GM19397 (cell line): ENCODE results near the gene FBXL17.

Source experiments
- ATAC-seq: cut with Tn5 transposase; IDR thresholded peaks from one replicate; pipeline ENCODE4 v1.9.1; 2021; ENCODE audit warnings: mild to moderate bottlenecking, moderate library complexity; ENCODE audit not compliant: unreplicated experiment

FBXL17 gene

GRCh38 chr5:107830750-107831149 is 551.1 kb downstream of the FBXL17 start:
- no peak for ATAC-seq

DNA sequence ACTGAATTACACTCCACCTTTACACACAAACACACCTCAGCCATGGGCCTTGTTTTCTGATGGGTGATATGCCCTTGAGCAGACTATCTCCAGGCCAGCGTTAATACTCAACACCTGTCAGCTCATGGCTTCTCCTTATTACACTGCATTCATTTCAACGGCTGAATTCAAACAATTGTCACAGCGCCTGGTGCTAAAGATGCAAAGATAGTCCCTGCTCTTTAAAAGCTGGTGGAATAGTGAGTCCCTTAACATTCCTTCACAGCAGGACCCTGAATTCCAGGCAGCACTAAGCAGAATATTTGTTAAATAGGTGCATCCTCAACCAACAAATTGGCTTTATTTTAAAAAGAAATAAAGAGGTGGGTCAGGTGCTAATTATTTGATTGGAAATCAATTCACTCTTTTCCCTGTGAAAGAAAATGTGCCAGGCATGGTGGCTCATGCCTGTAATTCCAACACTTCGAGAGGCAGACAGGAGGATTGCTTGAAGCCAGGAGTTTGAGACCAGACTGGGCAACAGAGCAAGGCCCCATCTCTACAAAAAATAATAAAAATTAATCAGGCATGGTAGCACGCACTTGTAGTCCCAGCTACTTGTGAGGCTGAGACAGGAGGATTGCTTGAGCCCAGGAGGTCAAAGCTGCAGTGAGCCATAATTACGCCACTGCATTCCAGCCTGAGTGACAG is 555.4 kb downstream of the FBXL17 start:
- ATAC-seq, result no peak

GRCh38 chr5:107824821-107825220 is 557.1 kb downstream of the FBXL17 start:
- ATAC-seq, result no peak

DNA sequence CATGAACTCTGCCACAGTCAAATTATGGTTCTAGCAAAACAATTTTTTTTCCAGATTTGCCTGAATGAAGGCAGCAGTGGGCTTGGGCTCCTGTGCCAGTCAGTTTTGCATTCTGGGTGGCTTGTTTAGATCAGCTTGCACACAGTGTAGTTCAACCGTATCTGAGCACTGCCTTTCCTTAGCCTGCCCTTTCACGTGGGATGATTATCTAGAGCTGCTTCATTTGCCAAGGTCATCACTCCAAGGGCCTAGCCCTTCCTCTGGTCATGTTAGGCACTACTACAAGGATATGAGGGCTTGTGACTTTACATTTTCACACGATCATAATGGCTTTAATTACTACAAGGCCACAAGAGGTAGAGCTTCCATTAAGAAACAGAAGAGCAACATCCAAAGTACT is 560.6 kb downstream of the FBXL17 start:
- no peak for ATAC-seq

- no peak for ATAC-seq
Measured at GRCh38 chr5:107820429-107820828, 561.5 kb downstream of the FBXL17 start.

DNA sequence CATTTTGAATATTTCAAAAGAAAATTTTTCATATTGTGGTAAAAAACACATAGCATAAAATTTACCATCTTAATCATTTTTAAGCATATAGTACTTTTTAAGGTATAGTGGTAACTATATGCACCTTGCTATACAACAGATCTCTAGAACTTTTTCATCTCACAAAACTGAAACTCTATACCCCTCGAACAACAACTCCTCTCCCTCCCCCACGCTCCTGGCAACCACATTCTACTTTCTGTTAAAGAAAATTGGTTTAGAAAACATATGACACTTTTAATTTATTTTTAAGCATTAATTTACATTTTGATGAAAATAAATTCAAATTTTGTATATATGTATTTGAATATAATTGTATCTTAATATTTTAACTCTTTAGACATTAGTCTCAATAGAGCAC is 563.9 kb downstream of the FBXL17 start:
- no peak for ATAC-seq

DNA sequence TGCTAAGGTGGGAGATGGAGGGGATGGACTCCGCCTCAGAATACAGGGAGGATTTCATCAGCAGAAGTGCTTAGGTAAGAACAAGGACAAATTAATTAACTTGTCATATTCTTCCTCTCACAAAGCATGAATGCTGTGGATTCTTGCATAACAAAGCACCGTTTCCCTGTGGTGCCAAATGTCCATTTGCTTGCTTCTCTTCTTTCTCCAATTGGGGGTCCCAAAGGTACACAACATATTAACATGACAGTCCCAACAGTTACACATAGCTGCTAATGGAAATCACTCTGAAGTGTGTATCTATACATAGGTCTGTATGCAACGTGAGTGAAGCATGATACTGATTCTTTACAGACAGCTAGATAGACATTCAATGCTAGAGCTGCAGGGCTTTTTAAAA is 564.5 kb downstream of the FBXL17 start:
- ATAC-seq, result no peak

GRCh38 chr5:107815109-107815508 is 566.8 kb downstream of the FBXL17 start:
- ATAC-seq, result no peak

- ATAC-seq, result no peak
Measured at GRCh38 chr5:107814183-107814827, 567.6 kb downstream of the FBXL17 start.

DNA sequence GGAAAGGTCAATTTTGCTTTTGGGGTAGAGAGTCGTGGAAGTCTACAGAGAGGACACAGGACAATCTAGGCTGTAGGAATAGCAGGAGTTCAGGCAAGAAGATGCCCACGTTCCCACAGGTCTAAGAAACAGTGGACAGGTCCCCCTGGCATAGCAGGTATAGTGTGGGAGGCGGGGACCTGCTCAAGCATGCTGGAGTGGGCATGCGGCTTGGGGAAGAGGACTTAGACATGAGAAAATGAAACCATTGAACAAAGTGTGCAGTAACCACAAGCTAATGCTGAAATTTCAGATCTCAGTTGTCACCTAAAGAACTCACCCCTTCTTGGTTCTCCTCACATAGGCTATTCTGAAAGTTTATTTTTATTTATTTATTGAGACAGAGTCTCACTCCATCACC is 568.3 kb downstream of the FBXL17 start:
- ATAC-seq, result peak; percentile 69

GRCh38 chr5:107812570-107813141 is 569.2 kb downstream of the FBXL17 start:
- ATAC-seq, result peak; percentile 81

DNA sequence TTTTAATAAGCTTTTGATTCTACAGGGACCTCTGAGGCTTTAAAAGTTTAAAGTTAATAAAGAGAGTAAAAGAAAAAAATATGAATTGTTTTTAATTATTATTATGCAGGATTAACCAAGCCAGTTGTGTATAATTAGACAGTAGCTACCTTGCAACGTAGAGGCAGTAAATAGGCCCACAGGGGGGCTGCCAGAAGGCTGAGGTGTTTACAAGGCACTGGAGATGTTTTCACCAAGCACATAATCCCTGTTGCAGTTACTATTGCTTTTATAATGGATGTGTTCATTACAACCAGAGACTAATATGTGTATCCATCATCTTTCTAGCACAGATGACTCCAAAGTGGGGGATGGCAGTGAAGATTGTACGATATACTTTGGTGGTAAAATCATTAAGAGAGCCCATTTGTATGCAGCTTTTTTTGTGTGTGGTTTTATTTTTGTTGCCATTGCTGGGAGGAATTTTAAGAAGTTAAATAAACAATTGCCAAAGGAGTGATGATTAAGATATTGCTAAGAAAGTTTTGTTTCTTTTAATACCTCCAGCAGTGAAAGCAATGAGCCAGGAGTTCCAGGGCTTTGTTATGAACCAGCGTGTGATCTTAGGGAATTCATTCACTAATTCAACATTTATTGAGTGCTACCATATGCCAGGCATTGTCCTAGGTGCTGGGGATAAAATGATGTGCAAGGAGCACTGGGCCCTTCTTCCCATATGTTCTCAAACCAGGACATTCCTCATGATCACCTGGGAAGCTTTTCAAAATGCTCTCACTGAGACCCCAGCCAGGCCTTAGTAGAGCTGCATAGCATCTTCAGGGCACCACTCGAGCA is 572.5 kb downstream of the FBXL17 start:
- no peak for ATAC-seq
